ENCODE results near the gene STX5.
"Not testable (repeated sequence)": the region's sequence is repeated elsewhere in the genome, so short reads cannot be mapped to it uniquely, and the experiment has no call there.

STX5 gene

GRCh38 chr11:62828130-62828529, 3.7 kb downstream of the STX5 start:
- not testable (repeated sequence) for DNase-seq

- DNase-seq: no peak
Measured at GRCh38 chr11:62823677-62824076, 8.2 kb downstream of the STX5 start.

- DNase-seq: no peak
Measured at GRCh38 chr11:62817129-62817528, 14.7 kb downstream of the STX5 start.

- DNase-seq: no peak
Measured at GRCh38 chr11:62816557-62816956, 15.3 kb downstream of the STX5 start.

- no peak for DNase-seq
Measured at GRCh38 chr11:62811659-62812058, 20.2 kb downstream of the STX5 start.

GRCh38 chr11:62810748-62811147, 21.1 kb downstream of the STX5 start:
- DNase-seq: no peak

- no peak for DNase-seq
Measured at GRCh38 chr11:62806611-62807121, 25.2 kb downstream of the STX5 start.

- DNase-seq: no peak
Measured at GRCh38 chr11:62805961-62806441, 25.9 kb downstream of the STX5 start.

GRCh38 chr11:62805076-62805892, 26.6 kb downstream of the STX5 start, which contains the start of gene NXF1:
NXF1 (minus strand) TSS chr11:62805440; CDS start chr11:62805356, 84 bp downstream.
- DNase-seq: peak; percentile 96

GRCh38 chr11:62804310-62805075, 27.4 kb downstream of the STX5 start:
- no peak for DNase-seq

GRCh38 chr11:62801071-62801470, 30.8 kb downstream of the STX5 start:
- DNase-seq: no peak

GRCh38 chr11:62799486-62799885, 32.4 kb downstream of the STX5 start:
- DNase-seq: no peak

GRCh38 chr11:62796281-62796680, 35.6 kb downstream of the STX5 start:
- DNase-seq: no peak

- no peak for DNase-seq
Measured at GRCh38 chr11:62794201-62794775, 37.6 kb downstream of the STX5 start.

- DNase-seq: no peak
Measured at GRCh38 chr11:62792202-62792575, 39.7 kb downstream of the STX5 start.

GRCh38 chr11:62791501-62792201, 40.2 kb downstream of the STX5 start, which contains the start of gene TMEM223:
TMEM223 (minus strand) TSS chr11:62792006; CDS start chr11:62791994, 12 bp downstream.
- peak; percentile 87 for DNase-seq

GRCh38 chr11:62789576-62789975, 42.3 kb downstream of the STX5 start:
- no peak for DNase-seq

- no peak for DNase-seq
Measured at GRCh38 chr11:62788991-62789390, 42.9 kb downstream of the STX5 start.

GRCh38 chr11:62787005-62787759, 44.7 kb downstream of the STX5 start, which contains the start of gene TMEM179B:
TMEM179B (plus strand) TSS chr11:62787402; CDS start chr11:62787432, 30 bp downstream.
- DNase-seq: peak; percentile 95

GRCh38 chr11:62786318-62787004, 45.4 kb downstream of the STX5 start:
- peak; percentile 83 for DNase-seq

GRCh38 chr11:62782753-62783152, 49.1 kb downstream of the STX5 start:
- no peak for DNase-seq

Measured in central memory CD4-positive, alpha-beta T cell (primary cell).